NCI-H187 (cell line): ENCODE measurements around the gene CD46.
"Not testable (repeated sequence)": the region's sequence is repeated elsewhere in the genome, so short reads cannot be mapped to it uniquely, and the experiment has no call there.

Experiments used
- DNase-seq, 2 experiments: peaks; one replicate each; lab custom pipeline; 2025; lab: John Stamatoyannopoulos, UW

Gene CD46

GRCh38 chr1:207751790-207752455 is at the start of gene CD46:
Gene CD46, plus strand, starts transcription at chr1:207752054. Its CDS starts 159 bp downstream, at chr1:207752213.
- peak; percentile 59 to 78 for DNase-seq

DNA sequence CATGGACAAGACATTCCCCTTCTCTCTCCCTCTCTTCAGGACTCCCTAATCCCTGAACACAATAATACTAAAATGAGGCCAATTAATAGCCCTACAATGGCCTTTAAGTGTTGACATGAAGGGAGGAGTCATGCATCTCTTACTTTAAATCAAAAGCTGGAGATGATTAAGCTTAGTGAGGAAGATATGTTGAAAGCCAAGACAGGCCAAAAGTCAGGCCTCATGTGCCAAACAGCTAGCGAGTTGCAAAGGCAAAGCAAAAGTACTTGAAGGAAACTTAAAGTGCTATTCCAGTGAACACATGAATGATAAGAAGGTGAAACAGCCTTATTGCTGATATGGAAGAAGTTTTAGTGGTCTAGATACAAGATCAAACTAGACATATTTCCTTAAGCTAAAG is 49.5 kb upstream of the CD46 start:
- no peak for DNase-seq

GRCh38 chr1:207703712-207704111 is 48.1 kb upstream of the CD46 start:
- DNase-seq: no peak

DNA sequence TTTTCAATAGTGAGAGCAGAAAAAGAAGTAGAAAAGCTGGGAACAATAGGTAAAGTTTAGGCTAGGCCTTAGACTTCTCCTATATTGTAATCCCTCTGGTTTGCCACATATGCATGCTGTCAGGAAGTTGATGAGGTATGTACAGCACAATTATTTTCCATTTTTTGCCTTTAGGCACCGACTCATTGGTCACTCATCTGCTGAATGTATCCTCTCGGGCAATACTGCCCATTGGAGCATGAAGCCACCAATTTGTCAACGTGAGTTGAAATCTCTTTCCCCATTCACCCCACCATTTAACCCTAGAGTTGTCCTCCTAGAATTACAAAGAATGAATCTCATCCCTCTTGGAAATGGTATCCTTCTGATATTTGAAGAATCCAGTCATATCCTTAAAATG is 43.9 kb upstream of the CD46 start:
- DNase-seq: not testable (repeated sequence)

GRCh38 chr1:207711285-207711684 is 40.6 kb upstream of the CD46 start:
- no peak for DNase-seq

DNA sequence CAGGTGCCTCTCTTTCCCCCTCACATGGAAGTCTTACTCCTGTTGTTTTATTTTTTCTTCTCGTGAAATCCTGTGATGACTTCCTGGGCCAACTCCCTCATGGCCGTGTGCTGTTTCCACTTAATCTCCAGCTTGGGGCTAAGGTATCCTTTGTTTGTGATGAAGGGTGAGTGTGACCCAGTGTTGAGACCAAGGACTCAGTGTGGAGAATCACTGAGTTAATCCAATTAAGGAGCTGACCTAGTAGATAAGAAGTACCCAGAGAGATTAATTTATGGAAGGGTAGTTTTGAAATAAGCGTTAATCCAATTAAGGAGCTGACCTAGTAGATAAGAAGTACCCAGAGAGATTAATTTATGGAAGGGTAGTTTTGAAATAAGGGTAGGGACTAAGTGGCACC is 39.2 kb upstream of the CD46 start:
- DNase-seq: not testable (repeated sequence)

- DNase-seq: no peak
These were observed 38.3 kb upstream of the CD46 start for GRCh38 chr1:207713529-207713928.

DNA sequence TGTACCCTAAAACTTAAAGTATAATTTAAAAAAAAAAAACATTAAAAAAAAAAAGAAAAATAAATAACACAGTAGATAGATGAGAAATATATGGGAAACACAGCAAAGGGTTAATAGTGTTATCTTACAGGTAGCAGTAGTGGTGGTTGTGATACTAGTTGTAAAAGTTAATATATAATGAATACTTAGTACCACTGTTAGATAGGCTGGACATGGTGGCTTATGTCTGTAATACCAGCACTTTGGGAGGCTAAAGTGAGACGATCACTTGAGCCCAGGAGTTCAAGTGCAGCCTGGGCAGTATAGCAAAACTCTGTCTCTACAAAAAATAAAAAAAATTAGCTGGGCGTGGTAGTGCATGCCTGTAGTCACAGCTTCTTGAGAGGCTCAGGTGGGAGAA is 32.6 kb upstream of the CD46 start:
- no peak for DNase-seq

GRCh38 chr1:207728200-207728858 is 23.5 kb upstream of the CD46 start:
- DNase-seq: not testable (repeated sequence)

DNA sequence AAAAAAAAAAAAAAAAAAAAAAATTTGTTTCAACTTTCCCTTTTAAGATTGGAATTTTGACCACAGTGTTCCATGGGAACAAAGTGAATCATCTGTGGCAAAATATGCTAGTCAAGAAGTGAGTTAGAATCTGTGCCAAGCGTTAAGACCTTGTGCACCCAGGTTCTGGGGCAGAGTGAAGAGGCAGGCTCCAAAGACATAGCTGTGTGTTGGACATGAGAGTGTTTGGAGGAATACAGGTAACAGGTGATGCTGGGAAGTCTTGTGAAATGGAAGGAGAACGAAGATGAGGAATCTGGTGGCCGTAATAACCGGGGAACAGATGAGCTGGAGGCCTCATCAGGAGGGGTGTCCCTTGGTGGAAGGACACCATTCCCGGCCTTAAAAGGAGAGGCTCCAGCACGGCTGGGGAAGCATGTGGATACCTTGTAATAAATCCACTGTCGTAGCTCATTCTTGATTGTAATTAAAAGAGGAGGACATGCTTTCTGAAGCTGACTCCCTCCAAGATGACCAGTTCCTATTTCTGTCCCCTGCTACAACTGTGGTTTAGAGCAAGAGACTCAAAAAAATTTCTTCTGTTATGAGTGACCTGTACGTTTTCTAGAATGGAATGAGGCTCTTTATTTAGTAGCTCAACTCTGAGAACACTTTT is 14.2 kb upstream of the CD46 start:
- not testable (repeated sequence) for DNase-seq

- DNase-seq: not testable (repeated sequence)
These were observed 13.6 kb upstream of the CD46 start for GRCh38 chr1:207738158-207738659.

DNA sequence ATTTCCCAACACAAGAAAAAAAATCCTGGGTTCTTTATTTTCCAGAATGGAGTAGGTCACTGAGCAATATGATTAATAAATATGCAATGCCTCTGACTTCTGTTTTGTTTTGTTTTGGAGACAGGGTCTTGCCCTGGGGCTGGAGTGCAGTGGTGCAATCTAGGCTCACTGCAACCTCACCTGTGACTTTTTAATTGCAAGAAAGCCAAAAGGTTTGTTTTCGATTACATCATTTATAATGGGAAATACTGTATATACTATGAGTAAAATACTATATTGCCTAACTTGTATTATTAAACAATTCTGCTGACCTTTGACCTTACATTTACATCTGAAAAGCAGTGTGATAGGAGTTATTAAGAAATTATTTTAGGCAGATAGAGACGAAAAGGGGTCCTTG is 11.6 kb upstream of the CD46 start:
- no peak for DNase-seq

- no peak for DNase-seq
These were observed 8.9 kb upstream of the CD46 start for GRCh38 chr1:207742850-207743555.

DNA sequence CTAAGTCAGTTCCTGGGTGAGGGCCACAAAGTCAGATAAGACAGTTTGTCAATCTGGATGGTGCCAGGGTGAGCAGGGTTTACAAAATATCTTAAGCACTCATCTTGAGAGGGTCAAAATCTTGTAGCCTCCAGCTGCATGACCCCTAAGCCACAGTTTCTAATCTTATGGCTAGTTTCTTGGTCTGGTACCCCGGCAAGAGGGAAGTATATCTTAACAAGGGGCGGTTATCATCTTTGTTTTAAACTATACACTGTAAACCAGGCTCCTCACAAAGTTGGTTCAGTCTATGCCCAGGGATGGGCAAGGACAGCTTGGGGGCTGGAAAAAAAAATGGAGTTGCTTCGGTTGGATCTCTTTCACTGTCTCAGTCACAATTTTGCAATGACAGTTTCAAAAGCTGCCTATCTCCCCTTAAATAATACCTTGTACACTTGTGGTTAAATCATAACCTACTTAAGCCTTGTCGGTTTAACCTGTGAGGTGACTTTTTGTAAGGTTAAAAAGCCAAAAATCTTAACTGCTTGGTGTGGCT is 7.8 kb upstream of the CD46 start:
- DNase-seq: no peak

DNA sequence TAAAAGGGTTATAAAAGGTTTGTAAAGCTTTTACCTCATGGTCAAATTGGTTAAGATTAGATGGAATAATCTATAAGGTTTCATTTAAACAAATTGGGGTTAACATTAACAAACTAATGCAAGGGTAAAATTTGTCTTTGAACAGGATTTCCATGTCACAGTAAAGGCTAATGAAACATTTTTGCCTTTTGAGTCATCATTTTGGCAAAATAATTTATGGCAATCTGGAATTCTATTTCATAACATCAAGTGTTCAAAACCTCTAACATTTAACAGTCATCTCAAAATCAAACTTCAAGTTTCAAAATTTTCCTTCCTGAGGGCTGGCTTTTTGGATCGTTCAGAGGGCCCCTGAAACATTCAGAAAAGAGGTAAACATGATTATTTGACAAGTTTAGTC is 6.6 kb upstream of the CD46 start:
- no peak for DNase-seq

- no peak for DNase-seq
These were observed 5.8 kb upstream of the CD46 start for GRCh38 chr1:207745839-207746767.

DNA sequence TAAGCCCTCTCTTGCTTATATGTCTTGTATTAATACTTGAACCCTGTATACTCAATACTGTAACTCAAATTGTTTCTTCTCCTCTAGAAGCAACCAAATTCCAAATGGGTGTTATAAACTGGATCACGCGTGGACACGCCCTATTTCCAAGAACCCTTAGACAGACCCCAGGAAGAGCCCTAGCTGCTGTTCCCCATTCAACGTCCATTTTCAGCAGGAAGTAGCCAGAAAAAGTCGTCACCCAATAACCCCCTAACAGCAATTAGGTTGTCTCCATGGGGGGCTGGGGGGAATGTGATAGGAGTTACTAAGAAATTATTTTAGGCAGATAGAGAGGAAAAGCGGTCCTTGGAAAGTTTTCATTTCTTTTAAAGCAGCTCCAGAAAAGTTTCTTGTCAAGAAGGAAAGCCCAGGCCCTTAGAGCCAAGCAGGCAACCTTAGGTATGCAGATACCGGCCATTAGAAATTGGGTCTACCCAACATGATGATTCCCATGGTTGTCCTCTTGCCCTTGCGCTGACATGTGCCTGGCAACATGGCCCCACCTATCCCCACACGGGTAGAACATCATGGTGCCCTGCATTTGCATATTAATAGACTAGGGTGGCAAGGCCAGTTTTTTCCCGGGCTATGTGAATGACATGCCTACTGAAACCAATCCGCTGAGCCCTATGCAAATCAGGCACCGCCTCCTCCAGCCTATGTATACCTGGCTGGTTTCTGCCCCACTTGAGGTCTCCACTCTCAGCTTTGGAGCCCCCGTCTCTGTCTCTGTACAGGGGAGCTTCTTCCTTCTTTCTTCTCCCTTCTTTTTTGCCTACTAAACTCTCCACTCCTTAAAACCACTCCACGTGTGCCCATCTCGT is 4.0 kb upstream of the CD46 start:
- DNase-seq: no peak

DNA sequence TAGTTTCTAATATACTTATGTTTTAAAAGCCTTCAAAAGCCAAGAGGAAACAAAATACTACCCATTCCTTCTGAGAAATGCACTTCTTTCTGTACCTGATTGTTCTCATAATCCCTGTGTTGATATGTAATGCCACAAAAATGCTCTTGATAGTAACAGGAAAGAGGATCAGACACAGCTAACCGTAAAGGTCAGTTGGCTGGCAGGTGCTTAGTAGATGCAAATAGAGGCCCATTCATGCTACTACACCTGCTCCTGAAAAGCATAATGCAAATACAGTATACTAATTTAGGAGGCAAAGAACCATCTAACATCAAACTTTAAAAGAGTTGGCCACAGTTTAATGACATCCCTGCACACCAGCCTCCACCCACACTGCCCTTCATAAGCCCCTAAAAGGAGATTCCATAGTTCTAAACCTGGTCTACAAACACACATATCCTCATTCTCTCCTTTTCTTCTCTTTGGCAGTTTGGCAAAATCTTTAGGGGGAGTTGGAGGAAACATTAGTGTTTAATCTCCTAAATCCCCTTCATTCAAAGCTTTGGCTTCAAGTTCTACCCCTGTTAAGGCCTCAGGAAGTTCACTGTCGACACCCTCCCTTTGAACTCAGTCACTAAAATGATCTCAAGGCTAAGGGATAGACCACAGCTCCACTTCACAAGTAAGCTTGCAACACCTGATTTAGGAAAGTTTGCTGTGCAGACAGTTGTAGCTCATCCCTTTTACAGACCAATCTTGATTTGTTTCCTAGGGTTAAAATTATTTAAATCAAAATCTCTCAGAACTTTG is 2.9 kb upstream of the CD46 start:
- DNase-seq: no peak

DNA sequence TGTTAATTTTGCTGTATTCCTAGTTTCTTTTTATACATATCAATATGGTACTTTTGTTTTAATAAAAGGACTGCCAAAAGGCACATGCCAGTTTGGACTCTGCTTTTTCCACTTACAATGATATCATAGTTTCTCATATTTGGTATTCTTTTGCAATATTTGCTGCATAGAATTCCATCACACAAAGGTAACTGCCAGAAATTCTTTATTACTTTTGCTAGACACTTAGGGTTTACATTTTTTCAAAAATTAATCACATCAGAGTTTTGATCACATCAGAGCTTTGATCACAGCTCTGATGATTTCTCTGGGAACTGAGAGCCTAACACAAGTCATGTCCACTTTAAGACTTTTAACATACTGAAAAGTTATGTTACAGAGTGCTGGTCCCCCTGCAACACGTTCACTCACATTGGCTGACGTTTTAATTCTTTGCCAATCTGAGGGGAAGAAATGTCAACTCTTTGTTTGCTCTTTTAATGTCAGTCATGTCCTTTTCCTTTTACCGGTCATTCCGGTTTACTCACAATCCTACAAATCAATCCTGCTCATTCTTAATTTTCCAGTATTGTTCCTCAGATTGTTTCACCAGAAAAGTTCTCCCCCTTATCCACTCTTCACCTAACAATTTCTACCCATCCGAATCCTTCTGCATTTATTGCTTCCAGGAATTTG is 1.1 kb upstream of the CD46 start:
- DNase-seq: no peak
